Renal cortex interstitium (tissue), 11 donors: Measurements from ENCODE around the gene NEK1. TPM values are rescaled to one million over a fixed set of nuclear protein-coding genes. Genes with fewer than 3 reads are reported as not detected.

Experiments used
- DNase-seq, 11 donors: peaks; one replicate each; pipeline ENCODE4 v3.0.0-alpha.2; 2013; ENCODE audit warnings: low read depth in 9 of 11, low spot score in 4 of 11; ENCODE audit errors: extremely low read depth in 1 of 11
- polyA plus RNA-seq, 3 donors: library from polyadenylated mRNA; unstranded; fragments of 120-200 nt; gene quantifications; one replicate each; pipeline ENCODE4 v1.2.1, GENCODE V29; 2013; ENCODE audit not compliant: insufficient read length in 3 of 3

NEK1 gene
- polyA plus RNA-seq, 3 donors = 21.4 to 27.4 (median 23.5) TPM

DNA sequence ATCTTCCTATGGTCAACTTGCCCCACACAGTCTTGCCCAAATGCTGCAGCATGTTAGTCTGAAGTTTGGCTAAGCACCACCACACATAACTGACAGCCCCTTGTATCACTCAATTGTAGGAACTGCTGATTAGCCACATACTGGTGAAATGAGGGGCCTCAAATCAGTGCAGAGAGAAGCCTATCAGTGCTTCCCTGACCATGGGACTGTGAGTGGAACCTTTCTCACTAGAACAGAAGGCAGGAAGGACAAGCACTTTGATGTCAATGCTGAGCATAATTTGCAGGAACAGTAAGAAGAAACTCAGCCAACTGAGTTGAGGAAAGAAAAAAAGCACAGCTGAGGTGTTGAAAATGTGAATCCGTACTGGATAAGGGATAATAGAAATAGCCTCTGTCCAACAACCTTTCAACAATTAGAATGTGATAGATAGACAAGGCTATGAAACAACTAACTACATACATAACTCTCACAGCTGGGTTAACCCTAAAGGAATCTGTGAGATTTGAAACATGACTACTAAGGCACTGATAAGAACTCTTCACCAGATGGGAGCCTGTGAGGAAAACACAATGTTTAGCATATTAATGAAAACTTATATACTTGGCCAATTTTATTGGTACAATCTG lies 205.1 kb downstream of the NEK1 start:
- DNase-seq = no peak

DNA sequence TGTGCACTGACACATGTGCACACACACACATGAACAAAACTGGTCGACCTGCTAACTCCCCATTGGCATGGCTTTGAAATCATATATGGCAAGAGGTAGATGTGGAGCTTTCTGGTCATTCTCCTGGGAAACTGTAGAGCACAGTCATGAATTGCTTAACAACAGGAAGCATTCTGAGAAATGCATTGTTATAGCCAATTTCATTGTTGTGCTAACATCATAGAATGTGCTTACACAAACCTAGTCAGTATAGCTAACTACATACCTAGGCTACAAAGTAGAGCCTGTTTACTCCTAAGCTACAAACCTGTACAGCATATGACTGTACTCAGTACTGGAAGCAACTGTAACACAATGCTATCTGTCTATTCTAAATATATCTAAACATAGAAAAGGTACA lies 207.4 kb downstream of the NEK1 start:
- DNase-seq = no peak

DNA sequence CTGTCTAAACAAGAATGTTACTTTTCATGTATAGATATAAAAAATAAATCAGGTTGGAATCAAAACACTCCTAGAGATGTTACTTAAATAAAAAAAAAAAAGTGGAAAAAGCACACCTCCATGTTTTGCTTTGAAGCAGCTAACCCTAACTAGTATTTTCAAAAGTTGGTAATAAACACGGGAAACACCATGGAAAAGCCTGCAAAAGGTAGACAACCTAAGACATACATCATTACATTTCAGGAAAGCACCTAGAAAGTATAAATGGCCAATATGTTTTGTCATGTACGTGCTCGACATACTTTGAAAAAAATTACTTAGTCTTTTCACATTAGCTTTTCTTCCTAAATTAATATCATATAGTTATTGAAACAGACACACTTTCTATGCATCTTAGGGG lies 211.6 kb downstream of the NEK1 start:
- no peak for DNase-seq

DNA sequence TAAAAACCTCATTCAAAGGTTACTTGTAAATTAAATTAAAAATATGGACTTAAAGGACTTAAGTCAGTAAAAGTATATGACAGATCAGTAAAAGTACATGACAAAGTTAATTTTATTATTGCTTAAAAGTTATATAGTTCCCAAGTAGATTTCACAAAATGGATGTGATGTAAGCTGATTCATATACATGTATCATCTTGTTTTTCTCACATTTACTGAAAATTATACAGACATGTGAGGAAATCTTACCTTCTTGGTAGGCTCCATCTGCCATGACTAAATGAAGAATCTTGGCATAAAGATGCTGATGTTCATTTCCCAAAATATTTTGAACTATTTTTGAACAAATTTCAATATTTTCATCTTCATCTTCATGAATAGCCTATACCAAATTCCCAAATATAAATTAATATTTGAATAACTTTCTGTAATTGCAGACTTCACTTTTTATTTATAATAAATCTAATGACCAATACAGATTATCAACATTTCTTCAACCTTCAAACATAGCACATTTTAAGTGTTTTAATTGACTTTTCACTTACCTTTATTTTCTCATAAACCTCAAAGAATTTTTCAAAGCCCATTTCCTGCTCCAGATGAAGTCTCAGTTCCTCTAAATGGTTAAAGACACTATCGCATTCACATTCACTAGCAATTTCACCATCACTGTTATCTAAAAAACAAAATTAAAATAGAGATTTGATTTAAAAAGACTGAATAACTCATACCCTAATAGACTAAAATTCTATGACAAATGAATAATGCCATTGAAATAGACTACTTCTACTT lies 212.2 kb downstream of the NEK1 start:
- DNase-seq = no peak

DNA sequence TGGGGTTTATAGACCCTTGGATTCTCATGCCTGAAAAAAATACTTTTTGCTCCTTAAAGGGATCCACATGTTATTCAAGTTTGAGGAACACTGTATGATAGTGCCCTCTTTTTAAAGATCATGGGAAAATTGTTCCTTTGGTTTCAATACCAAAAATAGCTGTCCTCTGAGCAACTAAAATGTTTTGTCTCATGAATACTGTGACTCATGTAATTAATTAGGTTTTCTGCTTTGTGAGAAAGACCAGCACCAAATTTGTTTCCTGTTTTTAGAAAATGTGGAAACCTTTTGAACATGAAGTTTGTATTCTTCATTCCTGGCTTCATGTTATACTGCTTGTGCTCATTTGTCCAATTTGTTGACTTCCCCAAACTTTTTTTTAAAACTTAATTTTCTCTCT lies 214.1 kb downstream of the NEK1 start:
- no peak for DNase-seq

DNA sequence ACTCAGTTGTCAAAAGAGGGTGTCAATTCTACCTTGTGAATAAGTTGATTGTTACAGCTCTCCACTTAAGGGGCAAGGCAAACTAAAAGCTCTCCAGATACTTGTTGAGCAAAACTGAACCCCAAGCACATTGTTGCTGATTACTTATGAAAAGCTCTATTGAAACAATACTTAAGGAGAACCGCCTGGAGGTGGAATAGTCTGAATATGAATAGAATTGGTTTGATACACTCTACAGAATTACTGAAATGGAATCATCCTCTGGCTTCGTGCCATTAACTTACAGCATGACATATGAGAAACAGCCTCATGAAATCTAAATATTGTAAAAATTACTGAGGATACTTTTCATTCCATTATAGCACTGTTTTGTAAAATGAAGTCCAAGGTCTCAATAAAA lies 214.6 kb downstream of the NEK1 start:
- no peak for DNase-seq

DNA sequence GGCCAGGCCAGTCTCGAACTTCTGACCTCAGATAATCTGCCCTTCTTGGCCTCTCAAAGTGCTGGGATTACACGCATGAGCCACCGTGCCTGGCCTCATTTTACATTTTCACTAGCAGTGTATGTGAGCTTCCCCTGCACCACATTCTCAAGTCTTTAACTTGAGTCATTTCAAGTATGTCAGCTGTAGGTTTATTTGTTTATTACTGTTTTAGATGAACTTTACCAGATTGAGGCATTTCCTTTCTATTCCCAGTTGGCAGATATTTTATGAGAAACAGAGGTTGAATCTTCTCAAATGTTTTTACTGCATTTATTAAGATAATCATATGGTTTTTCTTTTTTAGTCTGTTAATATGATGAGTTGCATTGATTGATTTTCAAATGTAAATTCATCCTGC lies 227.0 kb downstream of the NEK1 start:
- no peak for DNase-seq

DNA sequence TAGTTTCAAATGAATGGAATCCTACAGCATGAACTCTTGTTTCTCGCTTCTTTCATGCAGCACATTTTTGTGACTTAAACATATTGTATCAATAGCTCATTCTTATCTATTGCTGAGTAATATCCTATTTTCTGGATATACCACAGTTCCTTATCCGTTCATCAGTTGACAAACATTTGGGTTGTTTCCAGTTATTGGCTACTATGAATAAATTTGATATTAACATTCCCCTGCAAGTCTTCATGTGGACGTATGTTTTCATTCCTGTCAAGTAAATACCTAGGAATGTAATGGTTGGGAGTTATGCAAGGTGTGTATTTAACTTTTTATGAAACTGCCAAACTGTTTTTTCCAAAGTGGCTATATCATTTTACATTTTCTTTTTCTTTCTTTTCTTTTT lies 227.6 kb downstream of the NEK1 start:
- DNase-seq = no peak

DNA sequence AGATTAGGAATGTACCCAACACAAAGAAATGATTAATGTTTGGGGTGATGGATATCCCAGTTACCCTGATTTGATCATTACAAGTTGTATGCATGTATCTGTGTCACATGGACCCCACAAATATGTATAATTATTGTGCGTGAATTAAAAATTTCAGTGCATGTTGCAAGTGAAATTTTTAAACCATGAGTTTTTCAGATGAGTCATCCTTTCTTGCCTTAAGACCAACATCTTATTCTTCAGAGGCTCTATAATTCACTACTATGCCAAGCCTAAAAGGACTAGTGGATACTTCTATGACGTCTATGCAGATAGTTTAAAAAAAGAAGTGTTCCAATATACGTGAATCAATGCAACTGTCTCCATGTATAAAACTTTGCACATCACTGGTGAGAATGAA lies 228.7 kb downstream of the NEK1 start:
- no peak for DNase-seq

DNA sequence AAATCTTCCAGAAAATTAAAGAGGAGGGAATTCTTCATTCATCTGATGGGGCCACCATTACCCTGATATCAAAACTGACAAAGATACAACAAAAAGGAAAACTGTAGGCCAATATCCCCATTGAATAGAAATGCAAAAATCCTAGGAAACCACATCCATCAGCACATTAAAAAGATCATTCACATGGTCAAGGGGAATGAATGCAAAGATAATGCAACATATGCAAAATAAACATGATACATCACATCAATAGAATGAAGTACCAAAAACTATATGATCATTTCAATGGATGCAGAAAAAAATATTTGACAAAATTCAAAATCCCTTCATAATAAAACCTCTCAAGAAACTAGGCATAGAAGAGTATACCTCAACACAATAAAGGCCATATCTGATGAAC lies 232.7 kb downstream of the NEK1 start:
- no peak for DNase-seq

DNA sequence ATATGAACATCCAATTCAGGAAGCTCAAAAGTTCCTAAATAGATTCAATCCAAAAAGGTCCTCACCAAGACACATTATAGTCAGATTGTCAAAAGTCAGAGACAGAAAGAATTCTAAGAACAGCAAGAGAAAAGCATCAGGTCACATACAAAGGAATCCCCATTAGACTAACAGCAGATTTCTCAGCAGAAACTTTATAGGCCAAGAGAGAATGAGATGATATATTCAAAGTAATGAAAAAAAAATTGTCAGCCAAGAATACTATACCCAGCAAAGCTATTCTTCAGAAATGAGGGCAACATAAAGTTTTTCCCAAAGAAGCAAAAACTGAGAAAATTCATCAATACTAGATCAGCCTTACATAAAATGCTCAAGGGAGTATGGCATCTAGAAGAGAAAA lies 235.0 kb downstream of the NEK1 start:
- DNase-seq = no peak

DNA sequence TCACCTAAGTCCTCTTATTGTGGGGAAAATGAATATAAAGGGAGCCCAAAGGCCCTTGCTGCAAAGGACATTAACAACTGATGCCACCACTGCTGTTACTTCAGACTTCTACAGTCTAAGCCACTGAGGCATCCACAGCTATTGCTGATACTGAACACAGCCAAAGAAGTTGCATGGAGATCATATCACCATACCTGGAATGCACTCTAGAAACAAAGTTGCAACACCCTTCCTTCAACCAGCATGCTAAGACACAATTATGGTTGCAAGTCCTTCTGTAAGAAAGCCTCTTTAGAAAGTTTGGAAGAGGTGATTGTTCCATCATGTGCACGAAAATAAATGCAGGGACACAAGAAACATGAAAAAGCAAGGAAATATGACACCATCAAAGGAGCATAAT lies 236.0 kb downstream of the NEK1 start:
- no peak for DNase-seq

DNA sequence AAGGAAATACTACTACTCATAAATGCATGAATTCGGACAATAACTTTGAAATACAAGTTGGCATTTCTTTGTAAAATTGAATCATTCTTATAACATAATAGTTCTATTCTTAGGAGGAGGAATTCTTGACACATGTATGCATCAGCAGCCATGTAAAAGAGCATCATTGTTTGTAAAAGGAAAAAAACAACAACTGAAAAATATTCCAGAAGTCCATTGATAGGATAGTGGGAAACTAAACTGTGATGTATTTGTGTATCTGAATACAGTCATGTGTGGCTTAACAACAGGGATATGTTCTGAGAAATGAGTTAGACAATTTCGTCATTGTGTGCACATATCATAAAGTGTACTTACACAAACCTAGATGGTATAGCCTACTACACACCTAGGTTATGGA lies 239.6 kb downstream of the NEK1 start:
- no peak for DNase-seq

DNA sequence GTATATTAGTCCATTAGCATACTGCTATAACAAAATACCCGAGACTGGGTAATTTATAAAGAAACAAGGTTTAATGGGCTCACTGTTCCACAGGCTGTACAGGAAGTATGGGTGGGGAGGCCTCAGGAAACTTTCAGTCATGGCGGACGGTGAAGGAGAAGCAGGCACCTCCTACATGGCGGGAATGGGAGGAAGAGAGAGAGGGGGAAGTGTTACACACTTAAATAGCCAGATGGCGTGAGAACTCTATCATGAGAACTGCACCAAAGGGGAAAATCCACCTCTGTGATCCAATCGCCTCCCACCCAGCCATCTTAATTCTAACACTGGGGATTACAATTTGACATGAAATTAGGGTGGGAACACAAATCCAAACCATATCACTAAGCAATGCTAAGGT lies 242.7 kb downstream of the NEK1 start:
- no peak for DNase-seq

DNA sequence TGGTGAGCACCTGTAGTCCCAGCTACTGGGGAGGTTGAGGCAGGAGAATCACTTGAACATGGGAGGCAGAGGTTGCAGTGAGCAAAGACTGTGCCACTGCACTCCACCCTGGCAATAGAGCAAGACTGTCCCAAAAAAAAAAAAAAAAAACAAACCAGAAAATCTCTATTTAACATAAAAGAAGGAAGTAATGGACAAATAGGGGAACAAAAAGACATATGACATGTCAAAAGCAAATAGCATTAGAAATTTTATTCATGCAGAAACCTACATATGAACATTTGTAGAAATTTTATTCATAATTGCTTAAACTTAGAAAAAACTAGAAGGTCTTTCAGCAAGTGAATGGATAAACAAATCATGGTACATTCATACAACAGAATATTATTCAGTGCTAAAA lies 244.6 kb downstream of the NEK1 start:
- no peak for DNase-seq

DNA sequence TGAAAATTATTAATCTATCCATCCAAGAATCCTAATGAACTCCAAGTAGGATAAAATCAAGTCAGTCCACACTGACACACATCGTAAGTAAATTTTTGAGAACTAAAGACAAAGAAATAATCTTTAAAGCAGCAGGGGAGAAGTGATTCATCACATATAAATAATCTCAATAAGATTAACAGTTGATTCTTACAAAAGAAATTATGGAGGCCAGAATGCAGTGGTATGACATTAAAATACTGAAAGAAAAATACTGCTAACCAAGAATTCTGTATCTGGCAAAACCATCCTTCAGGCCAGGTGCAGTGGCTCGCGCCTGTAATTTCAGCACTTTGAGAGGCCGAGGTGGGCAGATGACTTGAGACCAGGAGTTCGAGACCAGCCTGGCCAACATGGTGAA lies 245.6 kb downstream of the NEK1 start:
- DNase-seq = no peak

DNA sequence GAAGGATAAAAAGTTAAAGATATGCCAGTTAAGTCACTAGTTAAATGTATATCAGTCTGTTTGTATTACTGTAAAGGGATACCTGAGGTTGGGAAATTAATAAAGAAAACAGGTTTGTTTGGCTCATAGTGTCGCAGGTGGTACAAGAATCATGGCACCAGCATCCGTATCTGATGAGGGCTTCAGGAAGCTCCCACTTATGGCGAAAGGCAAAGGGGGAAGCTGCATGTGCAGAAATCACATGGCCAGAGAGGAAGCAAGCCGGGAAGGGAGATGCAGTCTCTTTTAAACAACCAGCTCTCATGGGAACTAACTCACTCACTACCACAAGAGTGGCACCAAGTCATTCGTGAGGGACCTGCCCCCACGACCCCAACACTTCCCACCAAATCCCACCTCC lies 249.8 kb downstream of the NEK1 start:
- no peak for DNase-seq

DNA sequence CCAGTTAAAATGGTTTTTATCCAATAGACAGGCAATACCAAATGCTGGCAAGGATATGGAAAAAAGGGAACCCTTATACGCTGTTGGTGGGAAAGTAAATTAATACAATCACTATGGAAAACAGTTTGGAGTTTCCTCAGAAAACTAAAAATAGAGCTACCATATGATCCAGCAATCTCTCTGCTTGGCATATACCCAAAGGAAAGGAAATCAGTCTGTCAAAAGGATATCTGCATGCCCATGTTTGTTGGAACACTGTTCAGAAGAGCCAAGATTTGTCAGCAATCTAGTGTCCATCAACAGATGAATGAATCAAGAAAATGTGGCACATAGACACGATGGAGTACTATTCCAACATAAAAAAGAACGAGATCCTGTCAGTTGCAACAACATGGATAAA lies 250.6 kb downstream of the NEK1 start:
- no peak for DNase-seq

DNA sequence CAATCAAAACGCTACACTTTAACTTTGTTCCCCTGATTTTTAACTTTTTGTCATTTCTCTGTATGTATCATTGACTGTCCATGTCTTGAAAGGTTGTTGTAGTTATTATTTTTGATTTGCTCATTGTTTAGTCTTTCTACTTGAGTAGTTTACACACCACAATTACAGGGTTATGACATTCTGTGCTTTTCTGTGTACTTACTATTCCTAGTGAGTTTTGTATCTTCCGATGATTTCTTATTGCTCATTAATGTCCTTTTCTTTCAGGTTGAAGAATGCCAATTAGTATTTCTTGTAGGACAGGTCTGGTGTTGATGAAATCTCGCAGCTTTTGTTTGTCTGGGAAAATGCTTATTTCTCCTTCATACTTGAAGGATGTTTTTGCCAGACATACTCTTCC lies 252.4 kb downstream of the NEK1 start:
- no peak for DNase-seq

DNA sequence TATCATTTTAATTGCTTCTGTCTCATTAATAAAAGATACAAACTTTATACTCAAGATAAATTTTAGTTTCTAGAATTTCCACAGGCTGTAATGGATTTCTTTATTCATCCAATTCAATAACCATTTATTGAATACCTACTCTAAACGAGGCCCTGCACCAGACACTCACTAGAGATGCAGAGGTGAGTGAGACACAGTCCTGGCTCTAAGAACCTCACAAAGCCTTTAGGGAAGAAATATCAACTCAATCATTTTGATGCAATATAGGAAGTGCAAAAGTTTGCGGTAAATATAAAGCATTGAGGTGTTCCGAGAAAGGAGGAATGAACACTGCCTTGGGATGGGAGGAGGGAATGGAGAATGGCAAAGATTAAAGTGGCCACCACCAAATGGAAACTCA lies 260.0 kb downstream of the NEK1 start:
- DNase-seq = no peak

DNA sequence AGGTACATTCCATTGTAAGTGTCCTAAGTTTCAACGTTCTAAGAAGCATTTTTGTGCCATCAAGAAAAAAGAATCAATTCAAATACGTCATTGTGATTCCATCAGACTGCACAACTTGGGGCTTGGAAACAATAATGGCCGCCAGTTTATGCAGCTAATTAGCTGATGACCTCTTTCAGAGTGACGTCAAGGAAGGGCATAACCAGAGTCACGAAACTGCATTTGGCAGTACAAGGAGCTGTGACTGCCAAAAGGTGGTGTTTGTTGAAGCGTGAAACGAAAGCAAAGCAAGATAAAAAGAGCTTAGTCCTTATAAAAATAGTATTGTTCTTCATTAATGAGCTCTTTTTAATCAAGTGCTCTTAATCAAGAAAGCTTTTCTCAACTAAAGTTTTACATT lies 260.5 kb downstream of the NEK1 start:
- DNase-seq = peak; percentile 6 to 51 (median 15)
